Activated CD8-positive, alpha-beta memory T cell treated with anti-CD3 and anti-CD28 coated beads, Interleukin-2, amount 50 U/mL, for 48 hours (primary cell): ENCODE results near the gene NKD2.

Source experiments
- DNase-seq: peaks from one replicate; pipeline ENCODE4 v3.0.0-alpha.2; 2020

NKD2 gene

DNA sequence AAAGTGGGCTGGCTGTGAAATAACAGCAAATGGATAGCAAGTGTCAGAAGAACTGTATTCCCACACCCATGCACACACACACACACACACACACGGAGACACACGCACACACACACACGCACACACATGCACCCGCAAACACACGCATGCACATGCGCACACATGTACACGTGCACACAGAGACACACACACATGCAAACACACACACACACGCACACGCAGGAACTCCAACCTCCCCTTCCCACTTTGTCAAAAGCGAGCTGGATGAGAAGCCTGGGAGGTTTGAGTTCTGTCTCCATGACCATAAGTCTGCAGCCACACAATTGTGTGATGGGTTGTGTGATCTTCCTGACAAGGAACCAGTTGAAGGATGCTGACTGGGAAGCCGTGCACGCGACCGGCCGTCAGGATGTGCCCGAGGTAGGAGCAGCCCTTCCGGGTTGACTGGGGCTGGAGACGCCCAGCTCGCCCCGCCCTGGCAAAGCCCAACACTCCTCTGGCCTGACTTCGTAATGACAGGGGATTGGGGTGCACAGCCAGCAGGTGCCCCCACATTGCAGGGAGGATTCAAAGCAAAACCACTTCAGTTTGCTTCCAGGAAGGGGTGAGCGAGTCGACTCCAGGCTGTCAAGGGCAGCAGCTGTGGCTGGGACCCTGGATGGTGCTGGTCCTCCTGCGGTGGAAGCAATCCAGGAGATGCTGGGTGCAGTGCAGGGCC, 29.3 kb upstream of the NKD2 start:
- no peak for DNase-seq

DNA sequence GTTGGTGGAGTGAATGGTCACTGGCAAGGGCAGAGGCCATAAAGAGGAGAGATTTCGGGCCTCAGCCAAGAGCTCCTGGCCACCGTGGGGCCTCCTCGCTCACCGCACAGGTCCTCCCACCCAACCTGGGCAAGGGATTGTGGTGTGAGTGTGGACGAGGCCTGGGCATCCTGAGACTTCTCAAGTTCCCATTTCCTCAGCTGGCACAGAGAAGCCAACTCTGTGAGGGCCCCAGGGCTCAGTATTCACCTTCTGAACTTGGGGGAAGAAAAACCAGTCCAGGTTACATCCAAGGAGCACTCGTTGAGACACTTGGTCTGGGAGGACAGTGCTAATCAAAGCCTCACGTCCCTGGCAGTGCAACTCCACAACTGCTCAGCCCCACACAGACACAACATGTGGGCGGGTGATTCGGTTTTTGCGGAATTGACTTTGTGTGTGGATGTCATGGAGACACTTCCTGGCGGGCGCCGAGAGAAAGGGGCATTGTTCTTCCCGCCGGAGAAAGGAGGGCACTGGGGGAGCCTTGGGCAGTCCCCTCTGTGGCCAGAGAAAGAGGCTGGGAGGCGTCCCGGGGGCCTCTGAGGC, 28.5 kb upstream of the NKD2 start:
- no peak for DNase-seq

DNA sequence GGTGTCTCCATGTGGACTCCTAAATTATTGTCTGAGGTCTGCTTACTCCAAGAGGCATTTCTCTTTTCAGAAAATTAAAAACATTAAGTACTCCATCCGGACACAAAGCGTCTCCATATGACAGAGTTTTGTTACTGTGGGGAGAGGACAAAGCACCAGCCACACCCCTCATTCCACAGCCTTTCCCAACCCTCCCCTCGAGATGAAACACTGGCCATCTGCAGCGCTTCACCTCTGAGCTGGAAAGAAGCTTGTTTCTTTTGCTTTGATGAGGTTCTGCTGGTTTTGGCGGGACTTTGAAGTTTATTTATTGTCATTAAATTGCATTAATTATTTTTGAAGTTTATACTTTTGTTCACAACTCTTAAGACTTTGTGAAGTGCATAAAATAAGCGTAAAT, 27.6 kb upstream of the NKD2 start:
- no peak for DNase-seq

DNA sequence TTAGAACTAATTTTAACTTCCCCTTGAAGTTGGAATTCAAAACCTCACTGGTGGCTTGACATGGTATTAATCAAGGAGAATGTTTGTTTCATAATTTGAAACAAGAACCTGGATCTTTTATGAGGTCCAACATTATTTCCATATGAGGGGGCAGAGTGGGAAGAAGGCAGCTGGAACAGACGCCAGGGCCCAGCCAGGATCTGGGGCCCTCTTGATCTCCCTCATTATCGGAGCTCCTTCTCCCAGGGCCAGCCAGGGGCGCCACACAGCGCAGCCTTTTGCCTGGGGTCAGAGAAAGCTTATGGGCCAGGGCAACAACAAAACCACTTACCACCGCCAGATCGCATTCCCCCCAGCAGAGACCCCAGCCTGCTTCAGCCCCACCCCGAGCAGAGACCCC, 27.1 kb upstream of the NKD2 start:
- no peak for DNase-seq

DNA sequence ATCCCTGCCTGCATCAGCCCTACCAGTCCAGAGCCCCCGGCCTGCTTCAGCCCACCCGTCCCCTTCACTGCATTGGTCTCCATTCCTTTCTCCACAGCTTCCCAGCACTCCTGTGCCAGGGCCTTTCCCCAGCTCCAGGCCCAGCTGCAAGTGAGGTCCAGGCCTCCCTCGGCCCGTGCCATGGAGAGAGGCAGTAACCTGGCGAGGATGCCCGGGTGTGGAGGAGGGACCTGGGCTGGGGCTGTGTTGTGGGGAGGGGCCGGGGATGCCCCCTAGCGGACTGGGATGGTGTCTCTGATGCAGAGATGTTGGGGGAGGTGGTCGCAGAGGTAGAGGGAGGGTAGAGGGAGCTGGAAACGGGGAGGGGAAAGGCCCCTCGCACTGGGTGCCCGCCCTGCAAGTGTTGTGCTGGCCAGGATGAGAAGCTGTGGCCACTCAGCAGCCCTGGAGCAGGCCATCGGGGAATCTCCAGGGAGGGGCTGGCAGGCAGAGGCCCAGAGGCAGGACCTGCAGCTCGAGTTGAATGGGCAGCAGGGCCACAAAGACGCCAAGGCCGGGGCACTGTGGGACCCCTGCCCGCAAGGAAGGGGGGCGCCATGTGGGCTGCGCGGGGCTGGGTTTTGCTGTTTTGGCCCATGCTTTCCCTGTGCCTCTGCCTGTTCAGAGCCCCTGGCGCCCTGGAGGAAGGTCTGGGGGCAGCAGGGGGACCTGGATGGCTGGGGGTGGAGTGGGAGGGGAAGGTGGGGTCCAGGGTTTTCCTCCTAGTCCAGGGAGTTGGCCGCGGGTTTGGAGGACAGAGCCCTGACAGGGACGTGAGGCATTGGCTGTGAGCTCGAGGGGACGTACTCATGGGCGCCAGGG, 26.0 kb upstream of the NKD2 start:
- no peak for DNase-seq

DNA sequence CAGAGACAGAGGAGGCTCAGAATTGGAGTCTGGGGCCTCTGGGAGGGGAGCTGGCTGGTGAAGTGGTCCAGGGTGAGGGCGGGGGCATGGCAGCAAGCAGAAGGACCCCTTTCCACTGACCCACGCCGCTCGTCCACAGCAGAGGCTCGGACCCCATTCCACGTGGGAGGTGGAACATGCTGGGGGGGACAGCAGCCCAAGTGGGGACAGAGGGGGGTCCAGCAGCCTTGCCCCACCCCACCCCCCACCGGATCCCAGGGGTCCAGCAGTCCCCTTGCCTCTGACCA, 25.4 kb upstream of the NKD2 start:
- no peak for DNase-seq

DNA sequence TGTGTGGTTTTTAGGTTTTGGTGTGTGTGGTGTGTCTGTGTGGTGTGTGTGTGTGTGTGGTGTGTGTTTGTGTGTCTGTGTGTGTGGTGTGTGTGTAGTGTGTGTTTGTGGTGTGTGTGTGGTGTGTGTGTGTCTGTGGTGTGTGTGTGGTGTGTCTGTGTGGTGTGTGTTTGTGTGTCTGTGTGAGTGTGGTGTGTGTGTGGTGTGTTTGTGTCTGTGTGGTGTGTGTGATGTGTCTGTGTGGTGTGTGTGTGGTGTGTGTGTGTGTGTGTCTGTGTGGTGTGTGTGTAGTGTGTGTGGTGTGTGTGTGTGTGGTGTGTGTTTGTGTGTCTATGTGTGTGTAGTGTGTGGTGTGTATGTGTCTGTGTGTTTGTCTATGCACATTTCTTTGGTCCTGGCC, 25.0 kb upstream of the NKD2 start:
- DNase-seq: no peak

DNA sequence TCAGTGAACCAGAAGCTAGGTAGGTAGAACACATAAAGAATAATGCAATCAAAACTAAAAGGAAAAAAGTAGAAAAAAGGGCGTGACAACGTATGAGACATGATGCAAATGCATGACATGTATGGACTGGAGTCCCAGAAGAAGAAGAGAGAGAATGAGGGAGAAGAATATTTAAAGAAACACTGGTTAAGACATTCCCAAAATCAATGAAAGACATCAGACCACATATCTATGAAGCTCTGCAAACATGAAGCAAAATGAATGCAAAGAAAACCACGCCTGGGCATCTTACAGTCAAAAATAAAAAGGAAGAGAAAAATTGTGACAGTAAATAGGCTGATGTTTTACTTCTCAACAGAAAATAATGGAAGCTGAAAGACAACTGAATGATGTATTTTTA, 23.8 kb upstream of the NKD2 start:
- no peak for DNase-seq

DNA sequence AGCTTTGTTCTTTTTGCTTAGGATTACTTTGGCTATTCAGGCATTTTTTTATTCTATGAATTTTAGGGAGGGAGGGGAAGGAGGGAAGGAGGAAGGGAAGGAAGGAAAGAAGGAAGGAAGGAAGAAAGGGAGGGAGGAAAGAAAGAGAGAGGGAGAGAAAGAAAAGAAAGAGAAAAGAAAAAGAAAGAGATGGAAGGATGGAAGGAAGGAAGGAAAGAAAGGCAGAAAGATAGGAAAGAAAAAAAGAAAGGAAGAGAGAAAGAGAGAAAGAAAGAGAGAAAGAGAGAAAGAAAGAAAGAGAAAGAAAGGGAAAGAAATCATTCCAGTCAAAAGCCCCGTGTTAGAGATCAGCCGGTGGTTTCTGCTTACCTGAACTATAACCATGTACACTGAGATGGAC, 20.8 kb upstream of the NKD2 start:
- no peak for DNase-seq

DNA sequence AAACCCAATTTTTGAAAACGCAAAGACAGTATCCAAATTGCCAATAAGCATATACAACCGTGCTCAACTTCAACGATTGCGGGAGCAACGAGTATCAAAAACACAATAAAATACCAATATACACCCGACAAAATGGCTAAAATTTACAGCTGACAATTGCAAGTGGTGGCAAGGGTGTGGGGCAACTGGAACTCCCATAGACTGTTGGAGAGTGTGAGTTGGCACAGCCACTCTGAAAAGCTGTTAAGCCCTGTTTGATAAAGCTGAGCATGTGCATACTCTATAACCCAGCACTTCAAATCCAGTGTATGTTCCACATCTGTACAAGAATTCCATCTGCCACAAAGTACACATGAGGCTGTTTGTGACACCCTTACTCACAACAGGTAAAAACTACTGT, 20.3 kb upstream of the NKD2 start:
- DNase-seq: no peak

DNA sequence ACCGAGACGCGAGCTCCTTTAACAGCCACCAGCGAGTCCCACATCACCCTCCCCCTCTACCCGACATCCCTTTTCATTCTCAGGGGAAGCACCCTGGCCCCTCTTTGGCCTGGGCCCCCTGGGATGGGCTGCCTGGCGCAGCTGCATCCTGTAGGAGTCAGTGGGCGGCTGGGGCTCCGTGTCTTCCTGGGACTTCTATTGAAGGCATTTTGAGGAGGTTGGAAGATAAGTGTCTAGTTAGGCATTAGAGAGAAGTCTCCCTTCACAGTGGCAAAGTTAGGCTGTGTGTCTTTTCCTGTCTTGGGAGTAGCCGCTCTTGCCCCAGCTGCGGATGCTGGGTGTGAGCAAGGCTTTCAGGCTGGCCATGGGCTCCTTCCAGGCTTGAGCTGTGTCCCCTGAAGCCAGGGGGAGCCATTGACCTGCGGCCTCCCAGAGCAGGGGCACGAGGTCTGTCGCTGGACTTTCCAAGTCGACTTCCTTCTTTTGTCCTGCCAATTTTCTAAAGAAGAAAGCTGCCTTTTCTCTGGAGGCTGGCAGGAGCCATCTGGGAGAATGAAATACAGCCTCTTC, 18.6 kb upstream of the NKD2 start:
- no peak for DNase-seq

DNA sequence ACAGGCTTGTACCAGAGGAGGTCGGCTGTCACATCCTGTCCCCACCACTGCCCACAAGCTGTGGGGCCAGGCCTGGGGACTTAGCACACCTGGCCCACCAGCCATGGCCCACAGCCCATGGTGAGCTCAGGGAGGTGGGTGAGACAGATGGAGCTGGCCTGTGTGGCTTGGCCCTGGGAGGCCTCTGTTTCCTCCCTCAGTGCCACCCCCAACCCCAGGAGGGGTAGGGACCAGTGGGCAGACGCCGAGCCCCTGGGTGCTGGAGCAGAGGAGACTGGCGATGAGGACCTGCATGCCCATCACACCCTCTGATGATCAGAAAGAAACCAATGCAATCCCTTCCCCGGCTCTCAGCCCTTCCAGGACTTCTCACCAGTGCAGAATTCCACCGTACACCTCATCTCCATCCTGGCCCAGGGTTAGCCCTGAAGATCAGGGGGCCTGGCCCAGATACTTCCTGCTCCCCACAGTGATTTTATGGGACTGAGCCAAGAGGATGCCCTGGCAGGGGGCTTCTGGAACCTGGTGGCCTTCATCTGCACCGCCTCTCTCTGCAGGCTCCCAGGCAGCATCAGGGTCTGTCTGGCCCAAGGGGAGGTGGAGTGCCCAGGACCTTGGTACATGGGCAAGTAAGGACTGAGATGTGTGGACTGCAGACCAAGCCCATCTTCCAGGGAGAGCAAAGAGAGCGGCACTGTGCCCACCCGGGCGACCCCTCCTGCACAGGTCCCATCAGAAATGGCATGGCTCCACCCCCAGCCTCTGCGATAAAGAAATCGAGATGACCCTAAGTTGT, 16.9 kb upstream of the NKD2 start:
- no peak for DNase-seq

DNA sequence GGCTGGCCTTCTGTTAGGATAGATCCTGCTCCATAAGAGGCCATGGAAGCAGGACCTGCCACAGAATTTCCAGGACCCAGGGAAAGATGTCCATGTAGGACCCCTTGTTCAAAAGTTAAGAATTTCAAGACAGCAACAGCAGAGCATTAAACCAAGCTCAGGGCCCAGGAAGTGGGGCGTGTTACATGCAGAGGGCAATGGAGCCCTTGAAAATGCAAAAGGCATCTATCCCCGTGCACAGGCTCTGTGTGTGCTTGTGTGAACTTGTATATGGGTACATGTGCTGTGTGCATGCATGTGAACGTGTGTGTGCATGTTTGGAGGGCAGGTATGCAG, 14.4 kb upstream of the NKD2 start:
- no peak for DNase-seq

DNA sequence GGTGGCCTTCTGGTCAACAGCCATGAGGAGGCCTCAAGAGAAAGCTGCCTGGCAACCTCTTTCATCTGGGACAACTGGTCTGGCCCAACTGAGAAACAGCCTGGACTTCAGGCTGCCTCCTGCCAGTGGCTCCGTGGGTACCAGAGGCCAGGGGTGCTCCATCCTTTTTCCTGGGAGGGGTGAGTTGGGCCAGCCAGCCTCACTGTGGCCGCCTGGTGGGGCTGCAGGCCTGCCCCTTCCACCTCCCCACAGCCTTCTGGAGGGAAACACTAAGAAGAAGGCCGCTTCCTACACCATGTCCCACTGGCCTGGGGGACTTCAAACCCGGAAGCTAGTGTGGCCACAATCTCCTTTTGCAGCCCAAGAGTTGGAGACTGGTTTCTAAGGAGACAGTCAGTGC, 13.8 kb upstream of the NKD2 start:
- no peak for DNase-seq

DNA sequence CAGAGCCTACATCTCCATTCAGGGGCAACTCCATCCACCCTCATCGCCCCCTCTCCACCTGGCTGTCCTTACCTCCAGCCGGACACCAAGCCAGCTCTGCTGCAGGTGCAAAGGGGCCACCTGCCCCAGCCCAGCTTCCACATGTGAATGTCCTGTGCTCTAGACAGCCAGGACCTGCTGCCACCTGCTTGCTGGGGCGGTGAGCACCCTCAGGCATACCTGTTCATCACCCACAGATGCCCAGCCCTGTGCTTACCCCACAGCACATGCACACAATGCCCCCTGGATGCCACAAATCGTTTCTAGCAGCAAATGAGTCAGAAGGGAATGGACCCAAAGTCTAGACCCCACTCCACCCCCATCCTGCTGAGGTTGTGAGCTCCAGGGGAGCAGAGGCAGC, 13.3 kb upstream of the NKD2 start:
- no peak for DNase-seq

DNA sequence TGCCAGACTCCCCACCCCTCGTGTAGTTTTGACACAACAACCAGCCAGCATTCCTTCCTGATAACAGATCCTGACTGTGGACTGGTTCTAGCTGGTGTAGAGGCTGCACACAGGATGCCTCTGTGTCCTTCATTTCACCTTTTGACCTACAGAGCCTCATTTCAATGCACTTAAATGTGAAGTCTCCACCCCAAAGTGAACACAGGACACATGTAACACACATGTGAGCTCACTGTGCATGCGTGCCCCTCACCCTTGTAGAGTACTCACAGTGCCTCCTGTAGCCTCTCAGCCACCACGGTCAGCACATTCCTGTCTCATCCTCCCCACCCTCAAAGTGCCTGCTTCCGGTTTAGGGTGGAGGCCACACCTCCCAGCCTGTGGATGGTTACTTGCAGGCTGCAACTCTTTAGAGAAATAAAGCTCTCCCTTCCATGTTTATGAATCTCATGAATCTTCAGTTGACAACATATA, 11.6 kb upstream of the NKD2 start:
- peak; percentile 55 for DNase-seq

DNA sequence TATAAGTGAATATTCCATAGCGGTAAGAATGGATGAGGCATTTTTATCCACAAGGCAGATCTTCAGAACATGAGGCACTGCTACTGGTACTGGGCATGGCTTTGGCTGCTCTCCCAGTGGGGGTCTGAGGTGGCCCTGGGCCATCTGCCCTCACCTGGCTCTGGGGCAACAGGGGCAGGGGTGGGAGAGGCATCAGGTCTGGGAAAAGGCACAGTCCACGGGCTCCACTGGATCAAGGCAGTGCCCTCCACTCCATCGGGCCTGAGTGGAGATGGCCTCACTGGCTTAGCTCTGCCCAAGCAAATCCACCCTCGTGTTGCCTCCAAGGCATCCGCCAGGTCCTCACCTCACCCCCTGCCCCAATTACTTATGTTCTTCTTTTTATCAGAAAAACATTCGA, 10.9 kb upstream of the NKD2 start:
- no peak for DNase-seq

DNA sequence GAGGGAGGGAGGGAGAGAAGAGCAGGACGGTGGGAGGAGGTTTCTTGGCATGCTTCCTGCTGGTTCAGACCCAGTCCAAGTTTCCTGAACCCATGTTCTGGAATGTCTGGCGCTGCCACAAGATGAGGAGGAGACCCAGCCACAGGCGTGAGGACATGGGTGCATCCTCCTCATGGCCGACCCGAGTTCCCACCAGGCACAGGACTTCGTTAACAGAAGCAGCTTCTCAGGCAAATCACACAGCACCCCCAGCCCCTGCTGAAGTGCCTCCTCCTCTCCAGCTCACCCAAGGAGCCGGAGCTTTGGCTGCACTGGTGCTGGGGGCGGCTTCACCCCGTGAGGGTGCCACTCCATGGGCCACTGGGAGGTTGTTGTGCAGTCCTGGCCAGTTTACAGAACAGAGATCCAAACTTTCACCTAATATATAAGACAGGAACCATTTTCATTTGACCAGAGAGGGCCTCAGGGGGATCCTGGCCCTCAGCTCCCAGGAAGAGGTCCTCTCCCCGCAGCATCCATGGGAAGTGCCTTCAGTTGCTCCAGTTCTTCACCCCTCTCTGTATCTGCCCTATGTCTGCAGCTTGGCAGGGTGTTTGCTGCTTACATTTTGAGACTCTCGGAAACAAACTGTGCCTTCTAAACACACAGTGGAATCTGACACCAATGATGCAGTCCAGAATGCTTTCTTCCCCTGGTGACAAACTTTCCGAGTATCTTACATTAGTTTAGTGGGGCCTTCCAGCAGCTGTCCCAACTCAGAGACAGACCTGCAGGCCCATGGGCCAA, 10.2 kb upstream of the NKD2 start:
- DNase-seq: peak; percentile 47

DNA sequence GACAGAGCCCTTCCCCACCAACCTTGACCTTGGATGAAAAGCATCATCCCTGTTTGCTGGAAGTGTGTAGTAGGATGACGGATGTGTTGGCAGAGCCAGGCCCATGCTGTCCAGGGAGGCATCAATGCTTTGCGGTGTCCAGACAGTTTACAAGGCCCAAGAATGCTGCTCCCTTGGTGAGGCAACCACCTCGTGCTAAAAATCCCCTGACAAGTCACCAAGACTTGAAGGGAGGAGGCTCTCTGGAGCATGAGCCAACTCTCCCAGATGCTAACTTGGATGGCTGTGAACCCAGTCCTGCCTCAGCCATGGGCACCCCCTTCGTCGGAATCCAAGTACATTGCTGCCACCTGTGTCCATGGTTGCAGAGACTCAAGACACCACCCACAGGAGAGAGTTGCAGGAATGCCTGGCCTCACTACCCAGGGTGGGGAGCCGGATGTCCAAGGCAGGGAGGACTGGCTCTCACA, 9.5 kb upstream of the NKD2 start:
- DNase-seq: peak; percentile 42

DNA sequence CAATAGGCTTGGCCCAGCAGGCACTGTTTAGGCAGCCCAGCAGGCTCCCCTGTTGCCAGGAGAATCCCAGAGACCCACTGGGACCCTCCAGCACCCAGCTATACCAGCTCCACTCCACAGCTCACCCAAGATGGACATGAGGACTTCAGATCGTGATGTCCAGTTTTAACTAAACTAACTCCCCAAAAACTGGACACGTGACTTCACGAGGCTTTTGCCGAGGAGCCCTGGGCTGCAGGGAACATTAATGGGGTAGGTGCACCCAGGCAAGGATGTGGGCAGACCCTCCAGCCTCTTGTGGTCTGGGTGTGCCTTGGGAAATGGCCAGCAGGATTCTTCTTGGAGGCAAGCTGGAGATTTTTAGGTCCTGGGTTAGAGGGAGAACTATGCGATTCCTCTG, 8.9 kb upstream of the NKD2 start:
- no peak for DNase-seq

DNA sequence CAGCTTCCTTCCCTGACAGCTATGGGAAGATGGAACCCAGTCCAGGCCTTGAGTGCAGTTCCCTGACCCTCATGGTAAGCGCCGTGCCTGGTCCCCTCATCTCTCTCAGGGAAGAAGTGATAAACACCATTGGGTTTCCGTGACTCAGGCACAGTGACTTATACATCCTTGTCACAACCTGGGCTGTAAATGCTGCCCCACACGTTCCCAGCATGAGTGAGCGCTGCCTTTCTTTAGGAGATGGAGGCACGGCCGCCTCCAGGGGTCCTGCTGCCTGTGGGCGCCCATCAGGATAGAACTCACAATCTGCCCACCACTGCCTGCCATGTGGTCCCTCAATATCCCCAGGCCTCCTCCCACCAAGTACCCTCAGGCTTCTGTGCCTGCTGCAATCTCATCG, 8.3 kb upstream of the NKD2 start:
- DNase-seq: peak; percentile 39

DNA sequence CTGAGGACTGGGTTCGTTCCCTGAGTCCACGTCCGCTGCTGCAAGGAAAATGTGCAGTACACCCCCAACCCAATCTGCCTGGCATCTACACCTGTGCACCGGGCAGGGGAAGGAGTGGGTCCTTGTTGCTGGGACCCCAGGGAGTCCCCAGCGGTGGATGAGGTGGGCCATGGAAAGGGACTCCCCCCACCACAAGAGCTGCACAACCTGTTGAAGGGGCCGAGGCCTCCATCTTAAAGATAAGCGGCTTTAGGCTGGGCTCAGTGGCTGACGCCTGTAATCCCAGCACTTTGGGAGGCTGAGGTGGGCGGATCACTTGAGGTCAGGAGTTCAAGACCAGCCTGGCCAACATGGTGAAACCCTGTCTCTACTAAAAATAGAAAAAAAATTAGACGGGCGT, 7.8 kb upstream of the NKD2 start:
- DNase-seq: peak; percentile 41
